Measurements from ENCODE around the gene CRACR2A.

CRACR2A gene

GRCh38 chr12:3720772-3721171 lies 32.1 kb downstream of the CRACR2A start:
- peaks cover 5% of the 10 kb centered on the region for H3K9me3 Mint-ChIP-seq
- H3K4me3 Mint-ChIP-seq = no peak overlapping the region
- peaks cover 11% of the 10 kb centered on the region for H3K4me1 Mint-ChIP-seq
- H3K27me3 Mint-ChIP-seq = no peaks in the 10 kb centered on the region
- H3K27ac Mint-ChIP-seq = no peak overlapping the region
- peaks cover 46% of the 10 kb centered on the region for H3K36me3 Mint-ChIP-seq

GRCh38 chr12:3718100-3718499 lies 34.8 kb downstream of the CRACR2A start:
- Mint-ChIP-seq H3K27me3 (no peaks in the 10 kb centered on the region), H3K36me3 (peaks cover 30% of the 10 kb centered on the region), H3K4me3 (no peak overlapping the region), H3K9me3 (peaks cover 5% of the 10 kb centered on the region), H3K27ac (no peak overlapping the region), H3K4me1 (peaks cover 17% of the 10 kb centered on the region)

GRCh38 chr12:3717283-3717898 lies 35.5 kb downstream of the CRACR2A start:
- H3K4me3 Mint-ChIP-seq = no peak overlapping the region

GRCh38 chr12:3715999-3716398 lies 36.9 kb downstream of the CRACR2A start:
- Mint-ChIP-seq H3K27me3 (no peaks in the 10 kb centered on the region), H3K4me3 (no peak overlapping the region), H3K36me3 (peaks cover 25% of the 10 kb centered on the region), H3K4me1 (peaks cover 17% of the 10 kb centered on the region), H3K27ac (peak overlapping the region; percentile 8), H3K9me3 (no peaks in the 10 kb centered on the region)

More at GRCh38 chr12:3717283-3717898, 35.5 kb downstream of the CRACR2A start:
- Mint-ChIP-seq H3K4me1 (peaks cover 17% of the 10 kb centered on the region), H3K9me3 (peaks cover 5% of the 10 kb centered on the region), H3K27me3 (no peaks in the 10 kb centered on the region), H3K27ac (no peak overlapping the region), H3K36me3 (peaks cover 25% of the 10 kb centered on the region)

- no peak overlapping the region for H3K27ac Mint-ChIP-seq
- no peak overlapping the region for H3K4me3 Mint-ChIP-seq
- H3K4me1 Mint-ChIP-seq = peaks cover 22% of the 10 kb centered on the region
- H3K27me3 Mint-ChIP-seq = no peaks in the 10 kb centered on the region
- no peaks in the 10 kb centered on the region for H3K9me3 Mint-ChIP-seq
- peaks cover 27% of the 10 kb centered on the region for H3K36me3 Mint-ChIP-seq
Observed at GRCh38 chr12:3713947-3714346, 39.0 kb downstream of the CRACR2A start.

- H3K9me3 Mint-ChIP-seq = no peaks in the 10 kb centered on the region
- peaks cover 22% of the 10 kb centered on the region for H3K4me1 Mint-ChIP-seq
- no peak overlapping the region for H3K27ac Mint-ChIP-seq
- peaks cover 26% of the 10 kb centered on the region for H3K36me3 Mint-ChIP-seq
- H3K4me3 Mint-ChIP-seq = no peak overlapping the region
- no peaks in the 10 kb centered on the region for H3K27me3 Mint-ChIP-seq
Observed at GRCh38 chr12:3713483-3713882, 39.4 kb downstream of the CRACR2A start.

GRCh38 chr12:3712209-3712992 lies 40.5 kb downstream of the CRACR2A start:
- Mint-ChIP-seq H3K27me3 (no peaks in the 10 kb centered on the region), H3K9me3 (no peaks in the 10 kb centered on the region), H3K4me1 (peaks cover 22% of the 10 kb centered on the region), H3K4me3 (no peak overlapping the region), H3K36me3 (peaks cover 28% of the 10 kb centered on the region), H3K27ac (no peak overlapping the region)

- H3K9me3 Mint-ChIP-seq = peaks cover 4% of the 10 kb centered on the region
- no peak overlapping the region for H3K4me3 Mint-ChIP-seq
- H3K4me1 Mint-ChIP-seq = peaks cover 23% of the 10 kb centered on the region
- H3K27ac Mint-ChIP-seq = no peak overlapping the region
- H3K27me3 Mint-ChIP-seq = no peaks in the 10 kb centered on the region
- peaks cover 41% of the 10 kb centered on the region for H3K36me3 Mint-ChIP-seq
Observed at GRCh38 chr12:3705354-3705675, 47.6 kb downstream of the CRACR2A start.

- H3K4me3 Mint-ChIP-seq = no peak overlapping the region
- no peak overlapping the region for H3K27ac Mint-ChIP-seq
- peaks cover 4% of the 10 kb centered on the region for H3K9me3 Mint-ChIP-seq
- peaks cover 38% of the 10 kb centered on the region for H3K36me3 Mint-ChIP-seq
- H3K27me3 Mint-ChIP-seq = no peaks in the 10 kb centered on the region
- peaks cover 18% of the 10 kb centered on the region for H3K4me1 Mint-ChIP-seq
Observed at GRCh38 chr12:3704512-3705353, 48.2 kb downstream of the CRACR2A start.

GRCh38 chr12:3700861-3701260 lies 52.0 kb downstream of the CRACR2A start:
- Mint-ChIP-seq H3K36me3 (peaks cover 32% of the 10 kb centered on the region), H3K4me1 (peaks cover 18% of the 10 kb centered on the region), H3K27me3 (no peaks in the 10 kb centered on the region), H3K4me3 (no peak overlapping the region), H3K9me3 (peaks cover 4% of the 10 kb centered on the region), H3K27ac (peak overlapping the region; percentile 43)

GRCh38 chr12:3698218-3698974 lies 54.5 kb downstream of the CRACR2A start:
- H3K9me3 Mint-ChIP-seq = peaks cover 4% of the 10 kb centered on the region
- H3K4me3 Mint-ChIP-seq = no peak overlapping the region
- H3K27ac Mint-ChIP-seq = no peak overlapping the region
- H3K4me1 Mint-ChIP-seq = peaks cover 18% of the 10 kb centered on the region
- peaks cover 22% of the 10 kb centered on the region for H3K36me3 Mint-ChIP-seq
- H3K27me3 Mint-ChIP-seq = no peaks in the 10 kb centered on the region

GRCh38 chr12:3697311-3697870 lies 55.5 kb downstream of the CRACR2A start:
- Mint-ChIP-seq H3K27me3 (no peaks in the 10 kb centered on the region), H3K27ac (no peak overlapping the region), H3K4me3 (no peak overlapping the region), H3K36me3 (peaks cover 19% of the 10 kb centered on the region), H3K9me3 (no peaks in the 10 kb centered on the region), H3K4me1 (peaks cover 14% of the 10 kb centered on the region)

- Mint-ChIP-seq H3K4me1 (no peaks in the 10 kb centered on the region), H3K36me3 (peaks cover 29% of the 10 kb centered on the region), H3K4me3 (no peak overlapping the region), H3K27me3 (no peaks in the 10 kb centered on the region), H3K9me3 (no peaks in the 10 kb centered on the region), H3K27ac (no peak overlapping the region)
Observed at GRCh38 chr12:3694673-3695072, 58.2 kb downstream of the CRACR2A start.

GRCh38 chr12:3692616-3693365 lies 60.1 kb downstream of the CRACR2A start:
- Mint-ChIP-seq H3K27ac (no peak overlapping the region), H3K27me3 (no peaks in the 10 kb centered on the region), H3K4me1 (no peaks in the 10 kb centered on the region), H3K4me3 (no peak overlapping the region), H3K9me3 (no peaks in the 10 kb centered on the region), H3K36me3 (peaks cover 38% of the 10 kb centered on the region)
